GM18858 (cell line): ENCODE results near the gene PARVB.

ENCODE experiments used
- ATAC-seq: cut with Tn5 transposase; IDR thresholded peaks from one replicate; pipeline ENCODE4 v1.9.1; 2021; ENCODE audit not compliant: unreplicated experiment

PARVB gene

GRCh38 chr22:44025171-44026065 lies 1.3 kb downstream of the PARVB start:
- peak; percentile 68 for ATAC-seq

GRCh38 chr22:44026066-44026629 lies 2.0 kb downstream of the PARVB start:
- ATAC-seq, result no peak

GRCh38 chr22:44026630-44027511 lies 2.8 kb downstream of the PARVB start:
- peak; percentile 30 for ATAC-seq

- ATAC-seq, result no peak
These were observed 4.0 kb downstream of the PARVB start for GRCh38 chr22:44028091-44028490.

GRCh38 chr22:44029069-44029468 lies 5.0 kb downstream of the PARVB start:
- ATAC-seq, result no peak

- ATAC-seq, result no peak
These were observed 6.1 kb downstream of the PARVB start for GRCh38 chr22:44030051-44030701.

GRCh38 chr22:44030702-44031082 lies 6.6 kb downstream of the PARVB start:
- no peak for ATAC-seq

GRCh38 chr22:44031158-44031952 lies 7.3 kb downstream of the PARVB start:
- no peak for ATAC-seq

- no peak for ATAC-seq
These were observed 8.1 kb downstream of the PARVB start for GRCh38 chr22:44032126-44032730.

GRCh38 chr22:44033287-44033686 lies 9.2 kb downstream of the PARVB start:
- no peak for ATAC-seq

GRCh38 chr22:44033694-44034093 lies 9.6 kb downstream of the PARVB start:
- ATAC-seq, result no peak

- ATAC-seq, result no peak
These were observed 13.6 kb downstream of the PARVB start for GRCh38 chr22:44037519-44038375.

- ATAC-seq, result no peak
These were observed 15.6 kb downstream of the PARVB start for GRCh38 chr22:44039566-44040171.

GRCh38 chr22:44042249-44043218 lies 18.4 kb downstream of the PARVB start:
- no peak for ATAC-seq

- no peak for ATAC-seq
These were observed 21.0 kb downstream of the PARVB start for GRCh38 chr22:44045145-44045544.

- ATAC-seq, result no peak
These were observed 22.5 kb downstream of the PARVB start for GRCh38 chr22:44046485-44047141.

- ATAC-seq, result no peak
These were observed 23.8 kb downstream of the PARVB start for GRCh38 chr22:44047891-44048301.
